A549 (cell line): ENCODE measurements around the gene CDKN1A.

Experiments used
- EHF ChIP-seq: fragments of 250-450 bp; sonication (Bioruptor Pico); IDR thresholded peaks from 2 replicates; pipeline ENCODE4 v1.5.0; 2020; ENCODE audit warnings: mild to moderate bottlenecking
- HDAC2 ChIP-seq: fragments of 200-600 bp; sonication (generic); IDR thresholded peaks from 2 replicates; pipeline ENCODE4 v1.6.1; 2016
- HOXA7 ChIP-seq: fragments of 250-450 bp; sonication (Bioruptor Pico); IDR thresholded peaks from 2 replicates; pipeline ENCODE4 v1.5.0; 2020; ENCODE audit warnings: mild to moderate bottlenecking, moderate library complexity
- MAFK ChIP-seq: fragments of 450-650 bp; IDR thresholded peaks from 2 replicates; pipeline ENCODE4 v1.6.1; 2014; ENCODE audit not compliant: partially characterized antibody
- POLR2A ChIP-seq: IDR thresholded peaks from 2 replicates; pipeline ENCODE4 v1.6.1; 2012; ENCODE audit warnings: mild to moderate bottlenecking, low read length
- RCOR1 ChIP-seq: fragments of 150-350 bp; IDR thresholded peaks from 2 replicates; pipeline ENCODE4 v1.6.1; 2014; ENCODE audit warnings: antibody characterized with exemption, low read length, low read depth
- RNF2 ChIP-seq: fragments of 200-600 bp; sonication (generic); IDR thresholded peaks from 2 replicates; pipeline ENCODE4 v1.6.1; 2016; ENCODE audit warnings: low read depth, mild to moderate bottlenecking, antibody characterized with exemption, moderate library complexity, borderline replicate concordance
- TF ChIP-seq, protein P1 (sequence below): fragments of >200 bp; sonication (Bioruptor Twin); formaldehyde crosslinking; IDR thresholded peaks from 3 replicates; pipeline ENCODE4 v1.5.1; 2016
- TF ChIP-seq, protein P2 (sequence below): IDR thresholded peaks from 2 replicates; pipeline ENCODE4 v1.6.1; 2012; ENCODE audit warnings: low read depth, borderline replicate concordance

DNA sequence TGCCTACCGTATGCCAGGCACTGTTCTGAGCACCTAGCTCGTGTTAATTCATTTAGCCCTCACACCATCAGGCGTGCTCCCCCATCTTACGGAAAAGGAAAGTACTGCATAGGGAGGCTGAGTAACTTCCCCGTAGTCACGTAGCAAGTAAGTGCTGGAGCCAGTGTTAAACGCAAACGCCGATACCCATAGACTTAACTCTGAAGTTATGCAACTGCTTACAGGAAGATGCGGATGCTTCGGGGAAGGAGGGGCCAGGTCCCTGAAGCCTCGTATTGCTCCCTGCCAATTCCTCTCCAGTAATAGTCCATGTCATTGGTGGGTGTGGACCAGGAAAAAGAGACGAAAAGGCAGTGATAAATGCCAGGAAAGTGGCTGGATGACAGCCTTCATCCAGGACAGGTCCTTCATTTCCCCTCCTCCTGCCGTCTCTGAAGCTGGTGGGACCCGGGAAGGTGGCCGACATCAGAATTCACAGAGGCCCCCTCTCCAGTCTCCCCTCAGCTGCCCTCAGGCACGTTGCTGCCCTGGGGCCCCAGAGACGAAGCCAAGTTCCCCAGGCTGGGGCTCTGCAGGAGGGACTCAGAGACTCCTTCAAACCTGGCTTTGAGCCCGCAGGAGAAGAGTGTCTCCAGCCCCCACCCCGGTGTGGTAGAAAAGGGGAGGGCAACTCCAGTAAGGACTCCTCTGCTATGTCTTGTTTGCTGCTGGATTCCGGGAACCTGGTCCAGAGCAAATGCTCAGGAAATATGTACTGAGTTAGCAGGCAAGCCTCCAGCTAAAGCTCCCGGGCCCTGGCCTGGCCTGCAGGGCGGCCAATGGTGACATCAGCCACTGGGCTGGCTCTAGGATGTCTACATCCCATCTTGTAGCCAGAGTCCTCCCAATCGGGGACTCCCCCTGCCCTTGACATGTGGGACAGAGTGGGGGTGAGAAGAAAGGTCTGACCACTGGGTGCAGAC lies 56.9 kb downstream of the CDKN1A start:
- TF ChIP-seq, protein P1, sequence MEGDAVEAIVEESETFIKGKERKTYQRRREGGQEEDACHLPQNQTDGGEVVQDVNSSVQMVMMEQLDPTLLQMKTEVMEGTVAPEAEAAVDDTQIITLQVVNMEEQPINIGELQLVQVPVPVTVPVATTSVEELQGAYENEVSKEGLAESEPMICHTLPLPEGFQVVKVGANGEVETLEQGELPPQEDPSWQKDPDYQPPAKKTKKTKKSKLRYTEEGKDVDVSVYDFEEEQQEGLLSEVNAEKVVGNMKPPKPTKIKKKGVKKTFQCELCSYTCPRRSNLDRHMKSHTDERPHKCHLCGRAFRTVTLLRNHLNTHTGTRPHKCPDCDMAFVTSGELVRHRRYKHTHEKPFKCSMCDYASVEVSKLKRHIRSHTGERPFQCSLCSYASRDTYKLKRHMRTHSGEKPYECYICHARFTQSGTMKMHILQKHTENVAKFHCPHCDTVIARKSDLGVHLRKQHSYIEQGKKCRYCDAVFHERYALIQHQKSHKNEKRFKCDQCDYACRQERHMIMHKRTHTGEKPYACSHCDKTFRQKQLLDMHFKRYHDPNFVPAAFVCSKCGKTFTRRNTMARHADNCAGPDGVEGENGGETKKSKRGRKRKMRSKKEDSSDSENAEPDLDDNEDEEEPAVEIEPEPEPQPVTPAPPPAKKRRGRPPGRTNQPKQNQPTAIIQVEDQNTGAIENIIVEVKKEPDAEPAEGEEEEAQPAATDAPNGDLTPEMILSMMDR: no peak
- TF ChIP-seq POLR2A (no peak), RCOR1 (no peak), RNF2 (no peak), MAFK (no peak), HDAC2 (no peak), HOXA7 (CRISPR knock-in tag) (no peak), EHF (no peak)
- TF ChIP-seq, protein P2, sequence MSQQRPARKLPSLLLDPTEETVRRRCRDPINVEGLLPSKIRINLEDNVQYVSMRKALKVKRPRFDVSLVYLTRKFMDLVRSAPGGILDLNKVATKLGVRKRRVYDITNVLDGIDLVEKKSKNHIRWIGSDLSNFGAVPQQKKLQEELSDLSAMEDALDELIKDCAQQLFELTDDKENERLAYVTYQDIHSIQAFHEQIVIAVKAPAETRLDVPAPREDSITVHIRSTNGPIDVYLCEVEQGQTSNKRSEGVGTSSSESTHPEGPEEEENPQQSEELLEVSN: no peak
